Gastrocnemius medialis (tissue), 4 donors: ENCODE data around the gene SH2D2A. TPM values are rescaled to one million over a fixed set of nuclear protein-coding genes. Genes with fewer than 3 reads are reported as not detected.
A peak's percentile ranks its signal among the peaks of the same experiment; 100 is the strongest.

Experiments used
- ATAC-seq, 2 donors: fragments of 150-250 bp; one replicate each; pipeline ENCODE4 v1.9.1; 2016
- DNase-seq, 2 donors: peaks; one replicate each; pipeline ENCODE4 v3.0.0-alpha.2; 2019
- H3K27ac ChIP-seq, 4 donors: fragments of 200-600 bp; sonication (generic); 1 replicate in 1 of 4; 2 replicates in 3 of 4; pipeline ENCODE4 v1.5.1; 2016 to 2018; ENCODE audit warnings: mild to moderate bottlenecking in 2 of 4, moderate library complexity in 1 of 4
- H3K27me3 ChIP-seq, 3 donors: fragments of 200-600 bp; sonication (generic) in 2 of 3; 1 replicate in 1 of 3; 2 replicates in 2 of 3; pipeline versions ENCODE4 v1.5.1 to v1.6.0; 2016 to 2019; ENCODE audit warnings: mild to moderate bottlenecking in 1 of 3, moderate library complexity in 1 of 3
- H3K36me3 ChIP-seq, 2 donors: fragments of 200-600 bp; sonication (generic) in 1 of 2; one replicate each; pipeline ENCODE4 v1.5.1; 2017 to 2018
- H3K4me1 ChIP-seq, 2 donors: fragments of 200-600 bp; sonication (generic) in 1 of 2; one replicate each; pipeline ENCODE4 v1.5.1; 2016 to 2017; ENCODE audit warnings: mild to moderate bottlenecking in 2 of 2
- H3K4me3 ChIP-seq, 4 donors: fragments of 200-600 bp; sonication (generic) in 3 of 4; 1 replicate in 1 of 4; 2 replicates in 3 of 4; pipeline ENCODE4 v1.5.1; 2016 to 2019; ENCODE audit warnings: mild to moderate bottlenecking in 2 of 4
- H3K9me3 ChIP-seq, 3 donors: fragments of 200-600 bp; sonication (generic) in 2 of 3; 1 replicate in 1 of 3; 2 replicates in 2 of 3; pipeline ENCODE4 v1.5.1; 2016 to 2019
- CTCF ChIP-seq, 5 experiments: fragments of 450-650 bp in 3 of 5; fragments of 200-600 bp in 2 of 5; sonication (generic) in 2 of 5; IDR thresholded peaks in 4 of 5; conservative IDR thresholded peaks in 1 of 5; 1 replicate in 4 of 5; 2 replicates in 1 of 5; pipeline ENCODE4 v1.5.1; 2016 to 2019; ENCODE audit warnings: antibody characterized with exemption in 5 of 5, mild to moderate bottlenecking in 3 of 5, moderate library complexity in 3 of 5
- POLR2A ChIP-seq, 2 donors: fragments of 450-650 bp; IDR thresholded peaks; one replicate each; pipeline ENCODE4 v1.6.1; 2017; ENCODE audit warnings: antibody characterized with exemption in 2 of 2, mild to moderate bottlenecking in 2 of 2, moderate library complexity in 2 of 2
- in situ Hi-C, 4 donors: fragments of 200-750 bp; cut with MboI; loops; one replicate each; pipeline versions ENCODE4 v1.15.0 to v1.8.0; 2017; ENCODE audit warnings: low sequenced_read_pairs in 4 of 4
- intact Hi-C: fragments of 100-400 bp; cut with DNase I; formaldehyde crosslinking; loops from one replicate; pipeline ENCODE4 v1.15.1; 2023; ENCODE audit warnings: low total_unique reads
- total RNA-seq, 4 donors: library from RNA; depleted of rRNA; stranded (reverse); fragments of >200 nt; gene quantifications; one replicate each; pipeline versions ENCODE4 v1.1.0 to v1.2.3, GENCODE V29; 2016

SH2D2A gene
- total RNA-seq, 4 donors from 2014 or later, result 0.82 to 1.1 TPM; not detected in 2

DNA sequence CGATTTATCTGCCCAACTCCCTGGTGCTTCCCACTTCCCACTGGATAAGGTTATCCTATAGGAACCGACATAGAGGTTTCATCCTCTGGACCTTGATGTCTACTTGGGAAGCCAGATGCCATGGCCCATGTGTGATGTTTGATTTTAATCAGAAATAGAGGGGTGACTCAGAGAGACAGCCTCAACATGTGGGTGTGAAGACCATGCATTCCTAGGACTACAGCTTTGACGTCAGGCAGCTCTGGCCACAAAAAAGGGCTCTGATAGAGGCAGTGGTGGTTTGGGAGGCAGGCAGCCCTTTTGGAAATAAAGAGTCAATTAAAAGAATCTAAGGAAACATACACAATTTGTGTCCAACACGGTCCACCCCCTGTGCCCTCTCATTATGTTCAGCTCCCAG lies 5.2 kb upstream of the SH2D2A start:
- H3K36me3 ChIP-seq, result no peaks in the 10 kb centered on the region
- in situ Hi-C loops (no loop called here), intact Hi-C loops (no loop called here)
- H3K4me3 ChIP-seq, result no peak overlapping the region
- no peak overlapping the region for H3K27ac ChIP-seq
- DNase-seq (no peak), ATAC-seq (no peak)
- no peaks in the 10 kb centered on the region for H3K4me1 ChIP-seq
- TF ChIP-seq POLR2A (IDR thresholded peaks at IDR 0.05) (no peak), CTCF (IDR thresholded peaks at IDR 0.05 in 4 of 5, conservative IDR thresholded peaks at IDR 0.05 in 1 of 5) (no peak)
- H3K27me3 ChIP-seq, result peaks cover 0 to 3% (median 0%) of the 10 kb centered on the region in 3 donors
- no peaks in the 10 kb centered on the region for H3K9me3 ChIP-seq

GRCh38 chr1:156815961-156816422 lies 656 bp downstream of the SH2D2A start:
- Histone ChIP-seq H3K36me3 (no peaks in the 10 kb centered on the region), H3K4me3 (peak overlapping the region in 2 of 4 donors; percentile 24 to 32), H3K27ac (peak overlapping the region; percentile 59 to 68 (median 64)), H3K4me1 (peaks cover 11 to 15% of the 10 kb centered on the region in 2 donors), H3K27me3 (no peaks in the 10 kb centered on the region), H3K9me3 (no peaks in the 10 kb centered on the region)
- in situ Hi-C loops (no loop called here), intact Hi-C loops (no loop called here)
- no peak for TF ChIP-seq POLR2A (IDR thresholded peaks at IDR 0.05)
- no peak for TF ChIP-seq CTCF (IDR thresholded peaks at IDR 0.05 in 4 of 5, conservative IDR thresholded peaks at IDR 0.05 in 1 of 5)
- ATAC-seq (no peak), DNase-seq (no peak)

DNA sequence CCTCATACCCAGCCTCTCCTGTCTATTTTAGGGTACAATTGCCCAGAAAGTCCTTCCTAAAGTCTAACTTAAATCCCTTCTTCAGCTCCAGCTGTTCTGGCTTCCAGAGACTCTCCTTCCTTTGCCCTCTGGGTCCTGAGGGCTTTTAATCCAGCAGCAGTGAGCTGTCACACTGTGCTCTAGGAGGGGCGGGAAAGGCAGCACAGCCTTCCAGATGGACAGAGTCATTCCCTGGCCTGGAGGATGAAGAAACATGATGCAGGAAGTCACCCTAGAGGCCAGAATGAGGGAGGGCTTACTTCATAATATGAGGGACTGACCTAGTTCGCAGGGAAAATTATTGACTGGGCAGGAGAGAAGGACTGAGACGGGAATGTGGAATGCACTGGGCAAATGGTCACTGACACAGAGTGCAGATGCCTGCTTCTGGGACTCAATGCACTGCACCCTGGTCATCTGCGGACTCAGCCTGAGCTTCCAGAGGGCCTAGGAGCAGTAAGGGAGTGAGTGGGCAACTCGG lies 1.3 kb downstream of the SH2D2A start:
- TF ChIP-seq CTCF (IDR thresholded peaks at IDR 0.05 in 4 of 5, conservative IDR thresholded peaks at IDR 0.05 in 1 of 5) (no peak), POLR2A (IDR thresholded peaks at IDR 0.05) (peak in 1 of 2 donors; percentile 49)
- Histone ChIP-seq H3K9me3 (no peaks in the 10 kb centered on the region), H3K27ac (peak overlapping the region; percentile 69 to 76 (median 70)), H3K36me3 (no peaks in the 10 kb centered on the region), H3K4me1 (peaks cover 11 to 15% of the 10 kb centered on the region in 2 donors), H3K4me3 (peak overlapping the region in 2 of 4 donors; percentile 24 to 32), H3K27me3 (no peaks in the 10 kb centered on the region)
- peak; percentile 78 for ATAC-seq
- DNase-seq, result peak; percentile 54 to 74
- in situ Hi-C loops (no loop called here), intact Hi-C loops (no loop called here)

GRCh38 chr1:156814571-156815260 lies 1.9 kb downstream of the SH2D2A start:
- ATAC-seq, result no peak

More at GRCh38 chr1:156814571-156815260, 1.9 kb downstream of the SH2D2A start:
- H3K4me3 ChIP-seq, result peak overlapping the region in 2 of 4 donors; percentile 56 to 62
- no peaks in the 10 kb centered on the region for H3K9me3 ChIP-seq
- intact Hi-C loops (no loop called here), in situ Hi-C loops (no loop called here)
- peaks cover 11 to 15% of the 10 kb centered on the region in 2 donors for H3K4me1 ChIP-seq
- H3K27me3 ChIP-seq, result no peaks in the 10 kb centered on the region
- no peak for DNase-seq
- no peaks in the 10 kb centered on the region for H3K36me3 ChIP-seq
- peak overlapping the region; percentile 69 to 76 (median 70) for H3K27ac ChIP-seq
- TF ChIP-seq CTCF (IDR thresholded peaks at IDR 0.05 in 4 of 5, conservative IDR thresholded peaks at IDR 0.05 in 1 of 5) (no peak), POLR2A (IDR thresholded peaks at IDR 0.05) (no peak)
